Chondrocyte (in vitro differentiated cells): ENCODE results near the gene RABGAP1. TPM values are rescaled to one million over a fixed set of nuclear protein-coding genes. Genes with fewer than 3 reads are reported as not detected.

Source experiments
- DNase-seq: peaks from one replicate; pipeline ENCODE4 v3.0.0; 2021; ENCODE audit warnings: mixed read lengths, low spot score
- H3K27ac Mint-ChIP-seq: one replicate; pipeline ENCODE4 v1.8.0; 2021; ENCODE audit warnings: mild to moderate bottlenecking, moderate library complexity, mixed read lengths; ENCODE audit not compliant: unreplicated experiment
- H3K27me3 Mint-ChIP-seq: 2 replicates; pipeline ENCODE4 v1.8.0; 2021; ENCODE audit warnings: low read depth, mixed read lengths
- H3K36me3 Mint-ChIP-seq: 2 replicates; pipeline ENCODE4 v1.8.0; 2021; ENCODE audit warnings: low read depth, mixed read lengths
- H3K4me1 Mint-ChIP-seq: 2 replicates; pipeline ENCODE4 v1.8.0; 2021; ENCODE audit warnings: low read depth, mild to moderate bottlenecking, mixed read lengths
- H3K4me3 Mint-ChIP-seq: one replicate; pipeline ENCODE4 v1.8.0; 2021; ENCODE audit warnings: mild to moderate bottlenecking, moderate library complexity, mixed read lengths; ENCODE audit not compliant: unreplicated experiment
- H3K9me3 Mint-ChIP-seq: 2 replicates; pipeline ENCODE4 v1.8.0; 2021; ENCODE audit warnings: low read depth, mixed read lengths
- CTCF ChIP-seq: fragments of 200-600 bp; sonication (generic); IDR thresholded peaks from 2 replicates; pipeline ENCODE4 v1.5.0; 2021; ENCODE audit warnings: antibody characterized with exemption, mild to moderate bottlenecking, moderate library complexity
- total RNA-seq: library from RNA; stranded (reverse); gene quantifications from 3 replicates; pipeline ENCODE4 v1.2.1, GENCODE V29; 2021

The RABGAP1 gene
- total RNA-seq, 1 donor from 2014 or later: 91.8 TPM

GRCh38 chr9:123087359-123087888 lies 146.6 kb downstream of the RABGAP1 start:
- Mint-ChIP-seq H3K4me1 (peaks cover 81% of the 10 kb centered on the region), H3K4me3 (no peak overlapping the region), H3K9me3 (no peaks in the 10 kb centered on the region), H3K27me3 (no peaks in the 10 kb centered on the region), H3K36me3 (peaks cover 56% of the 10 kb centered on the region), H3K27ac (peak overlapping the region; percentile 45)
- DNase-seq: no peak
- TF ChIP-seq CTCF: no peak

GRCh38 chr9:123089040-123089439 lies 148.2 kb downstream of the RABGAP1 start:
- Mint-ChIP-seq H3K27me3 (no peaks in the 10 kb centered on the region), H3K4me1 (peaks cover 76% of the 10 kb centered on the region), H3K9me3 (no peaks in the 10 kb centered on the region), H3K4me3 (no peak overlapping the region), H3K27ac (peak overlapping the region; percentile 86), H3K36me3 (peaks cover 61% of the 10 kb centered on the region)
- DNase-seq: no peak
- no peak for TF ChIP-seq CTCF

GRCh38 chr9:123089790-123090189 lies 149.0 kb downstream of the RABGAP1 start:
- H3K36me3 Mint-ChIP-seq: peaks cover 58% of the 10 kb centered on the region

GRCh38 chr9:123090198-123090896 lies 149.5 kb downstream of the RABGAP1 start:
- no peak for TF ChIP-seq CTCF
- H3K36me3 Mint-ChIP-seq: peaks cover 56% of the 10 kb centered on the region
- no peak overlapping the region for H3K4me3 Mint-ChIP-seq
- H3K27me3 Mint-ChIP-seq: no peaks in the 10 kb centered on the region
- no peak for DNase-seq
- peak overlapping the region; percentile 25 for H3K27ac Mint-ChIP-seq
- H3K9me3 Mint-ChIP-seq: no peaks in the 10 kb centered on the region
- peaks cover 67% of the 10 kb centered on the region for H3K4me1 Mint-ChIP-seq

More at GRCh38 chr9:123089790-123090189, 149.0 kb downstream of the RABGAP1 start:
- H3K27me3 Mint-ChIP-seq: no peaks in the 10 kb centered on the region
- DNase-seq: no peak
- H3K9me3 Mint-ChIP-seq: no peaks in the 10 kb centered on the region
- peak overlapping the region; percentile 25 for H3K27ac Mint-ChIP-seq
- H3K4me1 Mint-ChIP-seq: peaks cover 70% of the 10 kb centered on the region
- TF ChIP-seq CTCF: no peak
- no peak overlapping the region for H3K4me3 Mint-ChIP-seq

- H3K27me3 Mint-ChIP-seq: no peaks in the 10 kb centered on the region
- peaks cover 67% of the 10 kb centered on the region for H3K4me1 Mint-ChIP-seq
- H3K4me3 Mint-ChIP-seq: no peak overlapping the region
- peak overlapping the region; percentile 25 for H3K27ac Mint-ChIP-seq
- H3K9me3 Mint-ChIP-seq: no peaks in the 10 kb centered on the region
- TF ChIP-seq CTCF: no peak
- no peak for DNase-seq
- peaks cover 55% of the 10 kb centered on the region for H3K36me3 Mint-ChIP-seq
Observed at GRCh38 chr9:123090956-123091355, 150.1 kb downstream of the RABGAP1 start.
